ENCODE measurements around the gene RASSF4.

DNA sequence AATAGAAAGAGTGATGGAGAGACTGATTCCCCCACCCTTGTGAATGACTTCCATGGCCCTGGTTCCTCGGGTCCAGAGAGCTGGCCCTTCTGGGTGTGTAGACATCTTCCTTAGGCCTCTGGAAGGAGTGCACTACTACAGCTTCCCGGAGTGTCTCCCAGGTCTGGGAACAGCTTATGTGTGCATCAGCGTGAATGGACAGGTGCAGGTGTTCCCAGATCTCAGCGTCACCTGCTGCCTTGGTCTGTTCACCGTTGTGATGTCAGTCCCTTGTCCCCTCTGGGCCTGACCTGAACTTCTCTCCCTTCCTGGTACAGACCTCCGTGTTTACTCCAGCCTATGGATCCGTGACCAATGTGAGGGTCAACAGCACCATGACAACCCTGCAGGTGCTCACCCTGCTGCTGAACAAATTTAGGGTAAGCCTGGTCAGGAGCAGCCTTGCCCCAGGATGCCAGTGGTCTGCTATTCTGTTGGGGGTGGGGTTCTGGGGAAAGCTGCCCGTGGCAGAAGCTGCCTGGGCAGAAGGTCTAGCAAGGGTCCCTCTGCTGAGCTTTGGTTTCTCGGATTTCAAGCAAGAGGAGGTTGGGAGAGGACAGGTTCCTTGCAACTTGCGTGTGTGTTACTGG is 29.5 kb downstream of the RASSF4 start:
- TF ChIP-seq CTCF (IDR thresholded peaks at IDR 0.05; ENCODE audit: insufficient read depth, low read depth, low read length) (no peak), EZH2 (IDR thresholded peaks at IDR 0.05; ENCODE audit: insufficient read depth, low read length) (no peak)

Measured in astrocyte (in vitro differentiated cells and primary cell).